HepG2 (cell line): ENCODE measurements around the gene SELENOV. TPM values are rescaled to one million over a fixed set of nuclear protein-coding genes. Genes with fewer than 3 reads are reported as not detected.

Experiments
- ATF7-NPFF ChIP-seq: sonication (generic); formaldehyde crosslinking; IDR thresholded peaks from 2 replicates; pipeline ENCODE4 v1.8.1; 2023; ENCODE audit warnings: mild to moderate bottlenecking, low read depth, missing genetic modification reagents, moderate library complexity
- ATM ChIP-seq: fragments of 450-650 bp; IDR thresholded peaks from 2 replicates; pipeline ENCODE4 v1.7.1; 2017; ENCODE audit warnings: mild to moderate bottlenecking, borderline replicate concordance
- CCAR2 ChIP-seq: fragments of 200-400 bp; formaldehyde crosslinking; optimal IDR thresholded peaks from 2 replicates; pipeline ENCODE3; 2018; ENCODE audit warnings: low read depth, mild to moderate bottlenecking, low read length, moderate library complexity
- CCDC6 ChIP-seq: sonication (generic); formaldehyde crosslinking; IDR thresholded peaks from 2 replicates; pipeline ENCODE4 v1.8.1; 2022; ENCODE audit warnings: mild to moderate bottlenecking, missing genetic modification reagents, moderate library complexity
- KMT2A ChIP-seq: sonication (generic); formaldehyde crosslinking; IDR thresholded peaks from 2 replicates; pipeline ENCODE4 v1.4.0; 2020; ENCODE audit warnings: missing genetic modification reagents
- MLLT10 ChIP-seq: sonication (generic); formaldehyde crosslinking; IDR thresholded peaks from 2 replicates; pipeline ENCODE4 v1.4.0; 2020; ENCODE audit warnings: missing genetic modification reagents
- NFE2L2 ChIP-seq: fragments of 150-350 bp; IDR thresholded peaks from 2 replicates; pipeline ENCODE4 v1.6.1; 2014; ENCODE audit warnings: low read length
- NPAS2 ChIP-seq: sonication (generic); formaldehyde crosslinking; IDR thresholded peaks from 2 replicates; pipeline ENCODE4 v1.8.0; 2022; ENCODE audit warnings: mild to moderate bottlenecking, missing genetic modification reagents, borderline replicate concordance
- PITX1 ChIP-seq: sonication (generic); formaldehyde crosslinking; IDR thresholded peaks from 2 replicates; pipeline ENCODE4 v1.5.1; 2020; ENCODE audit warnings: mild to moderate bottlenecking, missing genetic modification reagents
- POLR2AphosphoS5 ChIP-seq: IDR thresholded peaks from 2 replicates; pipeline ENCODE4 v1.6.1; 2012; ENCODE audit warnings: low read depth, low read length
- RAD21 ChIP-seq: fragments of 450-650 bp; formaldehyde crosslinking; IDR thresholded peaks from 2 replicates; pipeline ENCODE4 v1.5.0; 2020; ENCODE audit warnings: mild to moderate bottlenecking
- TOE1 ChIP-seq: sonication (generic); formaldehyde crosslinking; IDR thresholded peaks from 2 replicates; pipeline ENCODE4 v1.4.0; 2020; ENCODE audit warnings: mild to moderate bottlenecking, missing genetic modification reagents
- ZKSCAN5 ChIP-seq: sonication (generic); formaldehyde crosslinking; IDR thresholded peaks from 2 replicates; pipeline ENCODE4 v1.5.1; 2020; ENCODE audit warnings: mild to moderate bottlenecking, missing genetic modification reagents
- ZNF782 ChIP-seq: sonication (generic); formaldehyde crosslinking; IDR thresholded peaks from 2 replicates; pipeline ENCODE4 v1.4.0; 2020; ENCODE audit warnings: missing genetic modification reagents, mild to moderate bottlenecking, borderline replicate concordance
- ZNF790 ChIP-seq: sonication (generic); formaldehyde crosslinking; IDR thresholded peaks from 2 replicates; pipeline ENCODE4 v1.8.0; 2022; ENCODE audit warnings: missing genetic modification reagents, mild to moderate bottlenecking, borderline replicate concordance
- polyA plus RNA-seq, 8 experiments: library from polyadenylated mRNA; depleted of rRNA in 3 of 8; stranded (reverse) in 7 of 8; unstranded in 1 of 8; fragments of >200 nt; fragmentation: Illumina TruSeq in 4 of 8; extraction: Trizol in 4 of 8; gene quantifications; 2 replicates each; pipeline versions ENCODE4 v1.2.1 to v1.2.3, GENCODE V29; 2011 to 2016; ENCODE audit warnings: low read depth in 4 of 8, missing spikeins in 1 of 8, mixed read lengths in 1 of 8; ENCODE audit not compliant: insufficient read depth in 1 of 8
- total RNA-seq, 5 experiments: library from RNA; depleted of rRNA; stranded (reverse); fragments of >200 nt; fragmentation: Illumina TruSeq; extraction: Trizol; gene quantifications; 2 replicates each; pipeline ENCODE4 v1.2.3, GENCODE V29; 2016; ENCODE audit warnings: low read depth in 1 of 5
- TF ChIP-seq, protein P1 (sequence below): sonication (generic); formaldehyde crosslinking; IDR thresholded peaks from 2 replicates; pipeline ENCODE4 v1.4.0; 2020; ENCODE audit warnings: missing genetic modification reagents
- TF ChIP-seq, protein P2 (sequence below): IDR thresholded peaks from 2 replicates; pipeline ENCODE4 v1.6.1; 2018; ENCODE audit warnings: missing genetic modification reagents, mild to moderate bottlenecking, missing compliant biosample characterization
- TF ChIP-seq, protein P3 (sequence below): sonication (generic); formaldehyde crosslinking; IDR thresholded peaks from 2 replicates; pipeline ENCODE4 v1.4.0; 2020; ENCODE audit warnings: mild to moderate bottlenecking, missing genetic modification reagents
- TF ChIP-seq, protein P4 (sequence below): sonication (generic); formaldehyde crosslinking; IDR thresholded peaks from 2 replicates; pipeline ENCODE4 v1.4.0; 2020; ENCODE audit warnings: mild to moderate bottlenecking, missing genetic modification reagents
- TF ChIP-seq, protein P5 (sequence below): sonication (generic); formaldehyde crosslinking; IDR thresholded peaks from 2 replicates; pipeline ENCODE4 v1.8.1; 2023; ENCODE audit warnings: mild to moderate bottlenecking, missing genetic modification reagents, borderline replicate concordance
- TF ChIP-seq, protein P6 (sequence below): sonication (generic); formaldehyde crosslinking; IDR thresholded peaks from 2 replicates; pipeline ENCODE4 v1.9.0; 2021; ENCODE audit warnings: missing genetic modification reagents, borderline replicate concordance

The SELENOV gene
- total and polyA plus RNA-seq, 2 of the 13 experiments (the other 11 are each of a cell fraction or from before 2014, with no cell fraction given) = not detected

DNA sequence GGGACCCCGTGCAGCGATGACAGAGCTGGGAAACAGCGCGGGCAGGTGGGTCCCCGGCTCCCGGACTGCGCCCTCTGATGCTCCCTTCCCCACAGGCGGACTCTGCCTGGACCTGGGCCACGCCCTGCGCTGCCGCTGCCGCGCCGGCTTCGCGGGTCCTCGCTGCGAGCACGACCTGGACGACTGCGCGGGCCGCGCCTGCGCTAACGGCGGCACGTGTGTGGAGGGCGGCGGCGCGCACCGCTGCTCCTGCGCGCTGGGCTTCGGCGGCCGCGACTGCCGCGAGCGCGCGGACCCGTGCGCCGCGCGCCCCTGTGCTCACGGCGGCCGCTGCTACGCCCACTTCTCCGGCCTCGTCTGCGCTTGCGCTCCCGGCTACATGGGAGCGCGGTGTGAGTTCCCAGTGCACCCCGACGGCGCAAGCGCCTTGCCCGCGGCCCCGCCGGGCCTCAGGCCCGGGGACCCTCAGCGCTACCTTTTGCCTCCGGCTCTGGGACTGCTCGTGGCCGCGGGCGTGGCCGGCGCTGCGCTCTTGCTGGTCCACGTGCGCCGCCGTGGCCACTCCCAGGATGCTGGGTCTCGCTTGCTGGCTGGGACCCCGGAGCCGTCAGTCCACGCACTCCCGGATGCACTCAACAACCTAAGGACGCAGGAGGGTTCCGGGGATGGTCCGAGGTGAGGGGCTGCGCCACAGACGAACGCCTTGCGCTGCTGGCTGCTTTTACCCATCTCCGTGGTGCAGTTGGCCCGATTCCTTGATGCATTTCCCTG is 7.8 kb upstream of the SELENOV start (continued):
- TF ChIP-seq PITX1 (CRISPR knock-in tag) (no peak), NFE2L2 (no peak), ATF7-NPFF (CRISPR knock-in tag) (peak; percentile 99), RAD21 (CRISPR knock-in tag) (no peak), CCDC6 (peak; percentile 99), ZNF790 (peak; percentile 86; the same call in 1 of the 2 replicates), KMT2A (CRISPR knock-in tag) (peak; percentile 33; the same call in 1 of the 2 replicates), ATM (no peak), MLLT10 (CRISPR knock-in tag) (no peak), ZKSCAN5 (no peak), CCAR2 (no peak), TOE1 (CRISPR knock-in tag) (peak; percentile 61; the same call in 1 of the 2 replicates), NPAS2 (no peak), POLR2AphosphoS5 (no peak), ZNF782 (CRISPR knock-in tag) (peak; percentile 84; the same call in 1 of the 2 replicates)
- TF ChIP-seq, protein P1, sequence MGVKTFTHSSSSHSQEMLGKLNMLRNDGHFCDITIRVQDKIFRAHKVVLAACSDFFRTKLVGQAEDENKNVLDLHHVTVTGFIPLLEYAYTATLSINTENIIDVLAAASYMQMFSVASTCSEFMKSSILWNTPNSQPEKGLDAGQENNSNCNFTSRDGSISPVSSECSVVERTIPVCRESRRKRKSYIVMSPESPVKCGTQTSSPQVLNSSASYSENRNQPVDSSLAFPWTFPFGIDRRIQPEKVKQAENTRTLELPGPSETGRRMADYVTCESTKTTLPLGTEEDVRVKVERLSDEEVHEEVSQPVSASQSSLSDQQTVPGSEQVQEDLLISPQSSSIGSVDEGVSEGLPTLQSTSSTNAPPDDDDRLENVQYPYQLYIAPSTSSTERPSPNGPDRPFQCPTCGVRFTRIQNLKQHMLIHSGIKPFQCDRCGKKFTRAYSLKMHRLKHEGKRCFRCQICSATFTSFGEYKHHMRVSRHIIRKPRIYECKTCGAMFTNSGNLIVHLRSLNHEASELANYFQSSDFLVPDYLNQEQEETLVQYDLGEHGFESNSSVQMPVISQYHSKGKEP (CRISPR knock-in tag) = peak; percentile 89; the same call in 1 of the 2 replicates
- TF ChIP-seq, protein P2, sequence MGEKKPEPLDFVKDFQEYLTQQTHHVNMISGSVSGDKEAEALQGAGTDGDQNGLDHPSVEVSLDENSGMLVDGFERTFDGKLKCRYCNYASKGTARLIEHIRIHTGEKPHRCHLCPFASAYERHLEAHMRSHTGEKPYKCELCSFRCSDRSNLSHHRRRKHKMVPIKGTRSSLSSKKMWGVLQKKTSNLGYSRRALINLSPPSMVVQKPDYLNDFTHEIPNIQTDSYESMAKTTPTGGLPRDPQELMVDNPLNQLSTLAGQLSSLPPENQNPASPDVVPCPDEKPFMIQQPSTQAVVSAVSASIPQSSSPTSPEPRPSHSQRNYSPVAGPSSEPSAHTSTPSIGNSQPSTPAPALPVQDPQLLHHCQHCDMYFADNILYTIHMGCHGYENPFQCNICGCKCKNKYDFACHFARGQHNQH (CRISPR knock-in tag) = no peak
- TF ChIP-seq, protein P3, sequence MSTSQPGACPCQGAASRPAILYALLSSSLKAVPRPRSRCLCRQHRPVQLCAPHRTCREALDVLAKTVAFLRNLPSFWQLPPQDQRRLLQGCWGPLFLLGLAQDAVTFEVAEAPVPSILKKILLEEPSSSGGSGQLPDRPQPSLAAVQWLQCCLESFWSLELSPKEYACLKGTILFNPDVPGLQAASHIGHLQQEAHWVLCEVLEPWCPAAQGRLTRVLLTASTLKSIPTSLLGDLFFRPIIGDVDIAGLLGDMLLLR = peak; percentile 96
- TF ChIP-seq, protein P4, sequence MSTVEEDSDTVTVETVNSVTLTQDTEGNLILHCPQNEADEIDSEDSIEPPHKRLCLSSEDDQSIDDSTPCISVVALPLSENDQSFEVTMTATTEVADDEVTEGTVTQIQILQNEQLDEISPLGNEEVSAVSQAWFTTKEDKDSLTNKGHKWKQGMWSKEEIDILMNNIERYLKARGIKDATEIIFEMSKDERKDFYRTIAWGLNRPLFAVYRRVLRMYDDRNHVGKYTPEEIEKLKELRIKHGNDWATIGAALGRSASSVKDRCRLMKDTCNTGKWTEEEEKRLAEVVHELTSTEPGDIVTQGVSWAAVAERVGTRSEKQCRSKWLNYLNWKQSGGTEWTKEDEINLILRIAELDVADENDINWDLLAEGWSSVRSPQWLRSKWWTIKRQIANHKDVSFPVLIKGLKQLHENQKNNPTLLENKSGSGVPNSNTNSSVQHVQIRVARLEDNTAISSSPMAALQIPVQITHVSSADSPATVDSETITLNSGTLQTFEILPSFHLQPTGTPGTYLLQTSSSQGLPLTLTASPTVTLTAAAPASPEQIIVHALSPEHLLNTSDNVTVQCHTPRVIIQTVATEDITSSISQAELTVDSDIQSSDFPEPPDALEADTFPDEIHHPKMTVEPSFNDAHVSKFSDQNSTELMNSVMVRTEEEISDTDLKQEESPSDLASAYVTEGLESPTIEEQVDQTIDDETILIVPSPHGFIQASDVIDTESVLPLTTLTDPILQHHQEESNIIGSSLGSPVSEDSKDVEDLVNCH (CRISPR knock-in tag) = no peak; the same call in 1 of the 2 replicates
- TF ChIP-seq, protein P5, sequence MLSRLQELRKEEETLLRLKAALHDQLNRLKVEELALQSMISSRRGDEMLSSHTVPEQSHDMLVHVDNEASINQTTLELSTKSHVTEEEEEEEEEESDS (CRISPR knock-in tag) = peak; percentile 79; the same call in 1 of the 2 replicates
- TF ChIP-seq, protein P6, sequence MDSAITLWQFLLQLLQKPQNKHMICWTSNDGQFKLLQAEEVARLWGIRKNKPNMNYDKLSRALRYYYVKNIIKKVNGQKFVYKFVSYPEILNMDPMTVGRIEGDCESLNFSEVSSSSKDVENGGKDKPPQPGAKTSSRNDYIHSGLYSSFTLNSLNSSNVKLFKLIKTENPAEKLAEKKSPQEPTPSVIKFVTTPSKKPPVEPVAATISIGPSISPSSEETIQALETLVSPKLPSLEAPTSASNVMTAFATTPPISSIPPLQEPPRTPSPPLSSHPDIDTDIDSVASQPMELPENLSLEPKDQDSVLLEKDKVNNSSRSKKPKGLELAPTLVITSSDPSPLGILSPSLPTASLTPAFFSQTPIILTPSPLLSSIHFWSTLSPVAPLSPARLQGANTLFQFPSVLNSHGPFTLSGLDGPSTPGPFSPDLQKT = peak; percentile 82; the same call in 1 of the 2 replicates
